Dendritic cell treated with granulocyte-macrophage colony-stimulating factor and Interleukin-4, amounts not matched to agents 40 ng/mL and 50 ng/mL, for 4 days (primary cell): ENCODE measurements around the gene MGAT2.
A peak's percentile ranks its signal among the peaks of the same experiment; 100 is the strongest.
"Not testable (repeated sequence)": the region's sequence is repeated elsewhere in the genome, so short reads cannot be mapped to it uniquely, and the experiment has no call there.

ENCODE experiments used
- H3K27ac Mint-ChIP-seq: one replicate; pipeline ENCODE4 v1.8.0; 2022; ENCODE audit warnings: mild to moderate bottlenecking, mixed read lengths
- H3K27me3 Mint-ChIP-seq: one replicate; pipeline ENCODE4 v1.8.0; 2022; ENCODE audit warnings: mild to moderate bottlenecking, mixed read lengths
- H3K36me3 Mint-ChIP-seq: one replicate; pipeline ENCODE4 v1.8.0; 2022; ENCODE audit warnings: low read depth, mixed read lengths
- H3K4me1 Mint-ChIP-seq: one replicate; pipeline ENCODE4 v1.8.0; 2022; ENCODE audit warnings: low read depth, mixed read lengths
- H3K4me3 Mint-ChIP-seq: one replicate; pipeline ENCODE4 v1.8.0; 2022; ENCODE audit warnings: mild to moderate bottlenecking, moderate library complexity, mixed read lengths
- H3K9me3 Mint-ChIP-seq: one replicate; pipeline ENCODE4 v1.8.0; 2022; ENCODE audit warnings: mixed read lengths
- intact Hi-C: fragments of 100-400 bp; cut with micrococcal nuclease; formaldehyde crosslinking; loops from one replicate; pipeline ENCODE4 v1.15.0; 2022

MGAT2 gene

GRCh38 chr14:49620182-49621113, at the start of gene MGAT2, which contains the start of gene RPL36AL:
Gene MGAT2, plus strand, starts transcription at chr14:49620799. Its CDS starts 470 bp downstream, at chr14:49621269.
Gene RPL36AL, minus strand, starts transcription at chr14:49620626. Its CDS starts 1,522 bp downstream, at chr14:49619104.
- Mint-ChIP-seq H3K4me1 (peaks cover 27% of the 10 kb centered on the region), H3K4me3 (peak within 1 kb of the TSS; percentile 99)

GRCh38 chr14:49574038-49574437, 46.6 kb upstream of the MGAT2 start:
- H3K27ac Mint-ChIP-seq, result no peak overlapping the region
- intact Hi-C loops, result no loop called here
- peaks cover 46% of the 10 kb centered on the region for H3K36me3 Mint-ChIP-seq
- no peaks in the 10 kb centered on the region for H3K4me1 Mint-ChIP-seq
- H3K9me3 Mint-ChIP-seq, result peaks cover 9% of the 10 kb centered on the region
- no peak overlapping the region for H3K4me3 Mint-ChIP-seq
- no peaks in the 10 kb centered on the region for H3K27me3 Mint-ChIP-seq

More at GRCh38 chr14:49620182-49621113, at the start of gene MGAT2, which contains the start of gene RPL36AL:
- Mint-ChIP-seq H3K9me3 (no peaks in the 10 kb centered on the region), H3K27ac (peak within 1 kb of the TSS; percentile 100), H3K36me3 (peaks cover 72% of the 10 kb centered on the region), H3K27me3 (no peaks in the 10 kb centered on the region)
- intact Hi-C loops, result loop anchor here (1.0 to 2.0 kb wide), 2 partner anchors 14 to 21 kb away; partner anchors contain the start of gene DNAAF2

GRCh38 chr14:49578141-49578540, 42.5 kb upstream of the MGAT2 start:
- intact Hi-C loops, result no loop called here
- no peak overlapping the region for H3K4me3 Mint-ChIP-seq
- peaks cover 67% of the 10 kb centered on the region for H3K36me3 Mint-ChIP-seq
- peaks cover 27% of the 10 kb centered on the region for H3K4me1 Mint-ChIP-seq
- no peak overlapping the region for H3K27ac Mint-ChIP-seq
- no peaks in the 10 kb centered on the region for H3K27me3 Mint-ChIP-seq
- peaks cover 1% of the 10 kb centered on the region for H3K9me3 Mint-ChIP-seq

- Mint-ChIP-seq H3K9me3 (no peaks in the 10 kb centered on the region), H3K36me3 (peaks cover 76% of the 10 kb centered on the region), H3K27ac (no peak overlapping the region), H3K4me1 (peaks cover 39% of the 10 kb centered on the region), H3K4me3 (no peak overlapping the region), H3K27me3 (no peaks in the 10 kb centered on the region)
- intact Hi-C loops, result loop anchor here (10.0 kb wide), 1 partner anchor 1665 kb away; the partner anchor contains the start of gene TMX1
Measured at GRCh38 chr14:49579841-49580240, 40.8 kb upstream of the MGAT2 start.

GRCh38 chr14:49581209-49582112, 39.1 kb upstream of the MGAT2 start:
- Mint-ChIP-seq H3K9me3 (no peaks in the 10 kb centered on the region), H3K27ac (no peak overlapping the region), H3K4me1 (peaks cover 43% of the 10 kb centered on the region), H3K4me3 (no peak overlapping the region), H3K27me3 (no peaks in the 10 kb centered on the region), H3K36me3 (peaks cover 76% of the 10 kb centered on the region)
- intact Hi-C loops, result loop anchor here (10.0 kb wide), 1 partner anchor 1663 kb away; the partner anchor contains the start of gene TMX1

GRCh38 chr14:49582113-49582977, 38.3 kb upstream of the MGAT2 start:
- peaks cover 43% of the 10 kb centered on the region for H3K4me1 Mint-ChIP-seq
- no peaks in the 10 kb centered on the region for H3K9me3 Mint-ChIP-seq
- H3K27me3 Mint-ChIP-seq, result no peaks in the 10 kb centered on the region
- no peak overlapping the region for H3K4me3 Mint-ChIP-seq
- peaks cover 67% of the 10 kb centered on the region for H3K36me3 Mint-ChIP-seq
- intact Hi-C loops, result loop anchor here (10.0 kb wide), 1 partner anchor 1662 kb away; the partner anchor contains the start of gene TMX1
- H3K27ac Mint-ChIP-seq, result no peak overlapping the region

GRCh38 chr14:49583629-49584028, 37.0 kb upstream of the MGAT2 start:
- Mint-ChIP-seq H3K27me3 (no peaks in the 10 kb centered on the region), H3K4me3 (no peak overlapping the region), H3K9me3 (no peaks in the 10 kb centered on the region), H3K36me3 (peaks cover 59% of the 10 kb centered on the region), H3K4me1 (peaks cover 43% of the 10 kb centered on the region), H3K27ac (no peak overlapping the region)
- intact Hi-C loops, result loop anchor here (10.0 kb wide), 1 partner anchor 1661 kb away; the partner anchor contains the start of gene TMX1

GRCh38 chr14:49584058-49584457, 36.5 kb upstream of the MGAT2 start:
- H3K27ac Mint-ChIP-seq, result peak overlapping the region; percentile 98
- peak overlapping the region; percentile 93 for H3K4me3 Mint-ChIP-seq
- H3K4me1 Mint-ChIP-seq, result peaks cover 43% of the 10 kb centered on the region
- H3K36me3 Mint-ChIP-seq, result peaks cover 59% of the 10 kb centered on the region
- H3K9me3 Mint-ChIP-seq, result no peaks in the 10 kb centered on the region
- intact Hi-C loops, result loop anchor here (10.0 kb wide), 1 partner anchor 1661 kb away; the partner anchor contains the start of gene TMX1
- H3K27me3 Mint-ChIP-seq, result no peaks in the 10 kb centered on the region

- Mint-ChIP-seq H3K36me3 (peaks cover 56% of the 10 kb centered on the region), H3K4me1 (peaks cover 39% of the 10 kb centered on the region), H3K27ac (peak overlapping the region; percentile 98), H3K4me3 (peak overlapping the region; percentile 93)
- H3K27me3 Mint-ChIP-seq, H3K9me3 Mint-ChIP-seq: not testable (repeated sequence)
- intact Hi-C loops, result loop anchor here (5.0 to 10.0 kb wide), 2 partner anchors 182 to 1660 kb away; partner anchors contain the start of genes KLHDC2 and TMX1
Measured at GRCh38 chr14:49584981-49585640, 35.5 kb upstream of the MGAT2 start.

GRCh38 chr14:49585803-49586672, 34.6 kb upstream of the MGAT2 start, which contains the start of gene RPS29:
Gene RPS29, minus strand, starts transcription at chr14:49586380. Its CDS starts 34 bp downstream, at chr14:49586346.
- H3K36me3 Mint-ChIP-seq, result peaks cover 53% of the 10 kb centered on the region
- peak within 1 kb of the TSS; percentile 93 for H3K4me3 Mint-ChIP-seq
- no peaks in the 10 kb centered on the region for H3K9me3 Mint-ChIP-seq
- H3K27ac Mint-ChIP-seq, result peak within 1 kb of the TSS; percentile 98
- peaks cover 34% of the 10 kb centered on the region for H3K4me1 Mint-ChIP-seq
- no peaks in the 10 kb centered on the region for H3K27me3 Mint-ChIP-seq
- intact Hi-C loops, result loop anchor here (1.0 to 10.0 kb wide), 3 partner anchors 12 to 1659 kb away; partner anchors contain the start of genes KLHDC2, LRR1 and TMX1

GRCh38 chr14:49586673-49587460, 33.7 kb upstream of the MGAT2 start:
- H3K4me1 Mint-ChIP-seq, result peaks cover 27% of the 10 kb centered on the region
- no peaks in the 10 kb centered on the region for H3K9me3 Mint-ChIP-seq
- H3K27me3 Mint-ChIP-seq, result no peaks in the 10 kb centered on the region
- intact Hi-C loops, result loop anchor here (1.0 to 10.0 kb wide), 3 partner anchors 11 to 1658 kb away; partner anchors contain the start of genes KLHDC2, LRR1 and TMX1
- peak overlapping the region; percentile 98 for H3K27ac Mint-ChIP-seq
- peak overlapping the region; percentile 93 for H3K4me3 Mint-ChIP-seq
- H3K36me3 Mint-ChIP-seq, result peaks cover 45% of the 10 kb centered on the region
